HTR-8/SVneo (cell line): ENCODE data around the gene POLD1.
"Not testable (repeated sequence)": the region's sequence is repeated elsewhere in the genome, so short reads cannot be mapped to it uniquely, and the experiment has no call there.

Source experiments
- DNase-seq: peaks from one replicate; pipeline ENCODE4 v3.0.0; 2011; ENCODE audit warnings: low spot score, mixed read lengths; ENCODE audit not compliant: insufficient read length
- FAIRE-seq: peaks from 2 replicates; lab custom pipeline; 2011; peaks lifted over from hg19 to GRCh38; lab: Jason Lieb, UNC

POLD1 gene

DNA sequence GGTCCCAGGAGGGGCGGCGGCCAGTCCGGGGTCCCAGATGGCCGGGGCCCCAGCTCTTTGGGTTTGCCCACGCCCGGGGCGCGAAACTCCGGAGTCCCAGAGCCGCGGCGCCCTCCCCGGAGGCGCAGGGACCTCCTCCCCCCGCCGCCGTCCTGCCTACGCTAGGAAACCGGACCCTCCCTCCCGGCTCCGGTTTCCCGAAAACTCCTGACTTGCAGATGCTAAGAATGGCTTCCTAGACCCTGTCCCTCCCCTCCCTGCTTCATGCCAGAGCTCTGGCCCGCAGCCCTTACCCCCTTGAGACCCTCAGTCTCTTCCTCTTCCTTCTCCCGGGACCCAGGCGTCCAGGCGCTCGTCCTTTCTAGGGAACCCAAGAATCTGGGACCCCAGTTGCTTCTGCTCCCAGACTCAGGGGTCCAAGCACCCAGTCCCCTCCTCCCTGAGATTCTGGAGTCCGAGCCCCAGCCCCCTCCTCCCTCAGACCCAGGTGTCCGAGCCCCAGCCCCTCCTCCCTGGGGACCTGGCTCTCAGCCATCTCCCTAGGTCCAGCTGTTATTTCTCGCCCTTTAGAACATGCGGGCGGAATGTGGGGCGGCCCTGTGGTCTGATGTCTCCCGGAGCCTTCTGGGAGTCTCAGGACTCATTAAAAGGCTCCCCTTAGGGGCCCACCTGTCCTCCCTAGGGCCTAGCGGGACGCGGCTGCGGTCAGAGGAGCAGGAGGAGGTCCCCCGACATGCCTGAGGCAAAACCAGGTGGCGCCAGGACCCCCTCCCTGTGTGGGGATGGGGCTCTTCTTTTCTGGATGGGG is 48.3 kb downstream of the POLD1 start, which contains the start of gene MYBPC2:
MYBPC2 (plus strand) TSS at position 672 of the 808 bp plus-strand sequence; CDS start at position 734, 62 bp downstream.
- no peak for DNase-seq
- no peak for FAIRE-seq

DNA sequence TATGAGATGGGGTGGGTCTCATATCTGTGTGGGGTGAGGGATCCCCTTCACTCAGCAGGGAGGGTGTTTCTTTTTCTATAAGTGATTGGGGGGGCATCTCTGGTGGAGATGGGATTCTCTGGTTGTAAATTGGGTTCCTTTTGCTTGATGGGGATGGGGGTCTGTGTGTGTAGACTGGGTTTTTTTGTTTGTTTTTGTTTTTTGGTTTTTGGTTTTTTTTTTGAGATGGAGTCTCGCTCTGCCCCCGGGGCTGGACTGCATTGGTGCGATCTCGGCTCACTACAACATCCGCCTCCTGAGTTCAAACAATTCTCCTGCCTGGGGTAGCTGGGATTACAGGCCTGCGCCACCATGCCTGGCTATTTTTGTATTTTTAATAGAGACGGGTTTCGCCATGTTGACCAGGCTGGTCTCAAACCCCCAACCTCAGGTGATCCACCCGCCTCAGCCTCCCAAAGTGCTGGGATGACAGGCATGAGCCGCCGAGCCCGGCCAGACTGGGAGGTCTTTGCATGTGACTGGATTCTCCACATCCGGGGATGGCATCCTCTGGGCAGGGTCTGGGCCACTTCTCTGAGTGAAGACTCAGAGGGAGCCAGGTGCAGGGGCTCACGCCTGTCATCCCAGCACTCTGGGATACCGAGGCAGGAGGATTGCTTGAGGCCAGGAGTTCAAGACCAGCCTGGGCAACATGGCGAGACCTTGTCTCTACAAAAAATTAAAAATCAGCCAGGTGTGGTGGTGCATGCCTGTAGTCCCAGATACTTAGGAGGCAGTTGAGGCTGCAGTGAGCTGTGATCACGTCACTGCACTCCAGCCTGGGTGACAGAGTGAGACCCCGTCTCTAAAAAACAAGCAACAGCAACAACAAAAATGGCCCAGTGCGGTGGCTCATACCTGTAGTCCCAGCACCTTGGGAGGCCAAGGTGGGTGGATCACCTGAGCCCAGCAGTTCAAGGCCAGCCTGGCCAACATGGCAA is 49.3 kb downstream of the POLD1 start:
- no peak for FAIRE-seq
- no peak for DNase-seq

DNA sequence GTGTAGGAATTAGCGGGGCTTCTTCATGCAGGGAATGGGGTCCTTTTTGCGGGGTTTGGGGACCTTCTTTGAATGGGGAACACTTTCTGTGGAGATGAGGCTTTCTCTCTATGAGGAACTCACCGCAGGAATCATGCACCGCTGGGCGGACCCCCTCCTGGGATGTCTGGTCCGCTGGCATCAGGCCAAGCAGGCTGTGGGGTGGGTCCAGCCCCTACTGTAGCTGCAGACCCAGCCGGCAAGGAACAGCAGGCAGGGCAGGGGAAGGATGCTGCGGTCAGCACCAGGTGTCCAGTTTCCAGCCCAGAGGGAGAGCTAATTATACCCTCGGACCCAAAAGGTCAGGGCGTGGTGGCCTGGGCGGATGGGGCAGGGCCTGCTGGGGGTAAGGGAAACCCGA is 50.4 kb downstream of the POLD1 start:
- no peak for DNase-seq
- no peak for FAIRE-seq

DNA sequence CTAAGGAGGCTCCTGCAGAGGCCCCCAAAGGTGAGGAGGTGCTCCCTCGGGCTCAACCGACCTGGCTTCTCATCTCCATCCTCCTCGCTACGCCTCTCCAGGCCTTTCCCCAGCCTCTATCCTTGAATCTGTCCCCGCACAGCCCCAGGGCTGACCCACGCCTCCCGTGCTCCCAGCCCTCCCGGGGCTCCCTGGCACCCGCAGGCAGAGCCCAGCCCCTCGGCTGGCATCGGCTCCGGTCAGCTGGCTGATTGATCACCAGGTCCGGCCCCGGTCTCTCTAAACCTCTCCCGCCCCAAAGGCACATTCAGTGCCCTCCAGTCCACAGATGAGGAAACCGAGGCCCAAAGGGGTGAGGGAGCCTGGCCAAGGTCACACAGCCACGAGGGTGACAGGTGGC is 51.1 kb downstream of the POLD1 start:
- no peak for DNase-seq
- FAIRE-seq: no peak

DNA sequence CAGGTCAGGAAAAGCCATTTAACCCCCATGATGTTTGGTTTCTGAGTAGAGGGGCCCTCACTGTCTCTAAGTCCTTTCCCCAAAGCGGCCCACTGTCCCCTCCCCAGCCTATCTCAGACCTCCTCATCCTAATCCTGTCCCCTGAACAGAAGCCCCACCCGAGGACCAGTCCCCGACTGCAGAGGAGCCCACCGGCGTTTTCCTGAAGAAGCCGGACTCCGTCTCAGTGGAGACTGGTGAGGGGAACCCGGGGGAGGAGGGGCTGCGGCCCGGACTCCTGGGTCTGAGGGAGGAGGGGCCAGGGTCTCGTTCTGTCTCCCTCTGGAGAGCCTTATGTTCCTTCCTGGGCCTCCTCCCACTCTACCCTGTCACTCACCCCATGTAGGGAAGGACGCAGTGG is 51.5 kb downstream of the POLD1 start:
- FAIRE-seq (no peak), DNase-seq (no peak)

DNA sequence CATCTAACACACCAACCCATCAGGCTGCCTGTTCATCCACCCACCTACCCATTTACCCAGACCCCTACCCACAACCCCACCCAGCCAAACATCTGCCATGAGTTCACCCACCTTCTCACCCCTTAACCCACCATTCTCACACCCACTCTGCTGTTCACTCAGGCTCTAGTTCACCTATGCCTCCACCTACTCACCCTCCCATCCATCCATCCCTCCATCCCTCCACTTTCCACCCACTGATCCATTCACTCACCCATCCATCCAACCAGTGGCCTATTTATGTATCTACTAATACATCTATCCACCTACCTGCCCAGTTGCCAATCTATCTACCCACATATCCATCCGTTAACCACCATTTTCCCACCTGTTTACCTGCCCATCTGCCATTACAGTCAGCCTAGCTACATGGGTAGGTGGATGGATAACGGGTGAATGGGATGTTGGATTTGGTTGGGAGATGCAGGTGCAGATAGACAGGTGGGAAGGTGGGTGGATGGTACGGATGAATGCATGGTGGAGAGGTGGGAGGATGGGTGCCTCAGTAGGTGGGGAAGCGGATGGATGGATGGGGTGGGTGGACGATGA is 53.8 kb downstream of the POLD1 start:
- FAIRE-seq (no peak), DNase-seq (no peak)

DNA sequence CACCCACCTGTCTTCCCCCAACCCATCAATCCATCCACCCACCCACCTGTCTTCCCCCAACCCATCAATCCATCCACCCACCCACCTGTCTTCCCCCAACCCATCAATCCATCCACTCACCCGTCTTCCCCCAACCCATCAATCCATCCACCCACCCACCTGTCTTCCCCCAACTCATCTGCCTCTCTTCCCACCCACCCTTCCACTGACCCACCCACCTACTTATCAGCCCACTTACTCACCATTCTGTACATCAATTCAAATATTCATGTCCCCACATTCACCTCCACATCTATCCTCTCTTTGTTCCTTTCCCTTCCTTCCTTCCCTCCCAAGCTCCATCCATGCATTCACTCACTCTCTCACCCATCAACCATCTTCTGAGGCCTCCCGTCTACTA is 55.0 kb downstream of the POLD1 start:
- not testable (repeated sequence) for FAIRE-seq, DNase-seq

DNA sequence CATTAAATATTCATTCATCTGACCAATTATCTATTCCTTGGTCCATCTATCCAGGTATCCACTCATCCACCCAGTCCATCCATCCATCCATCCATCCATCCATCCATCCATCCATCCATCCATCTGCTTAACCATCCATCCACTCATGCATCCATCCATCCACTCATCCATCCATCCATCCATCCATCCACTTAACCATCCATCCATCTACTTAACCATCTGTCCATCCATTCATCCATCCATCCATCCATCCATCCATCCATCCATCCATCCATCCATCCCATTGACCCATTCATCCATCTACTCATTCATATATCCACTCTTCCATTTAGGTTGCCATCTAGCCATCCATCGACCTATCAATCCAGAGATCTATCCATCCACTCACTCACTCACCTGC is 59.9 kb downstream of the POLD1 start:
- no peak for DNase-seq
- no peak for FAIRE-seq

DNA sequence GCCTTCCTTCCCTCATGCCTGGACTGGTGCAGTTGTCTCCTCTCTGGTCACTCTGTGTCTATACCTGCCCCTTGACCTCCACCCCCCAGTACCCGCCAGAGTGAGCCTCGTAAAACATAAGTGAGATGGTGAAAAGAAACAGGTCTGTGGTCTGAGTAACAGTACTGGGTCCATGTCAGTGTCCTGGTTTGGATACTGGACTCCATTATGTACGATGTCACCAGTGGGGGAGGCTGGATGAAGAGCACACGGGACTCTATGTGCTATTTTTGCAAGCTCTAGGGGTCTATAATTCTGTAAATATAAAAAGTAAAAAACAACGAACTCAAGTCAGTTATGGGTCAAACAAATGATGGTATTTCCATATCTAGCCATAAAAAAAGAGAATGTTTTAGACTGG is 62.9 kb downstream of the POLD1 start:
- no peak for FAIRE-seq
- DNase-seq: no peak

DNA sequence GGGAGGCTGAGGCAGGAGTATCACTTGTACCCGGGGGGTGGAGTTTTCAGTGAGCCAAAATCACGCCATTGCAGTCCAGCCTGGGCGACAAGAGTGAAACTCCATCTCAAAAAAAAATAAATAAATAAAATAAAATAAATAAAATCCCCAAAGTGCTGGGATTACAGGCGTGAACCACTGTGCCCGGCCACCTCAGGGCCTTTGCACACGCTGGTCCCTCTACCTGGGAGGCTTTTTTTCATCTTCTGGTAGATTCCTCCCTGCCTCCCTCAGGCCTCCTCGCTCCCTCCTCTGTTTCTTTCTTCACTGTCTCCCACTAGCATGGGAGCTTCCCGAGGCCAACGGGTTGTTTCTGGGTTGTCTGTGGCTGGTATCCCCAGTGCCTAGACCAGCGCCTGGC is 63.6 kb downstream of the POLD1 start:
- FAIRE-seq (no peak), DNase-seq (no peak)

DNA sequence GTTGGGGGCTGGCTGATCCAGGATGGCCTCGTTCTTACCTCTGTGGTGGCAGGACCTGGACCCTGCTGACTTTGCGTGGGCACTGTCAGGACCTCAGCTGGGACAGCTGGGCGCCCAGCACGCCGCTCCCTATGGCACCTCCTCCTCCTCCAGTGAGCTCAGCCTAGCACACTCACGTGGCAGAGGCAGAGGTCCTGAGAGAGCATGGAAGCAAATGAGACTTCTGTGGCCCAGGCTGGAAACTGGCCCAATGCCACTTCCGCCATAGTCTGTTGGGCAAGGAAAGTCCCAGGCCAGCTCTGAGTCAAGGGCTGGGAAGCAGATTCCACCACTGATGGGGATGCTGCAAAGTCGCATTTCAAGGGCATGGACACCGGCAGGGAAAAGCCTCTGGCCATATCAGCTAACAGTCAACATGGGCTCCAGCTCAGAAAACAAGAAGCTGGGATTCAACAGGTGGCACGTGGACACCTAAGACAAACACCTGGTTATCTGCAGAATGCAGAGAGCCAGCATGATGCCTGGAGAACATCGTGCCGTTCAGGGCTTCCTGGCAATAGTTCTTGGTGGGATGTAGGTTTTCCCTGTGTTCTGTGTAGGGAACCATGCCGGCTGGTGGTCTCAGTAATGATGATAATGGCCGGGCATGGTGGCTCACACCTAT is 65.2 kb downstream of the POLD1 start:
- FAIRE-seq: peak; percentile 38
- no peak for DNase-seq

DNA sequence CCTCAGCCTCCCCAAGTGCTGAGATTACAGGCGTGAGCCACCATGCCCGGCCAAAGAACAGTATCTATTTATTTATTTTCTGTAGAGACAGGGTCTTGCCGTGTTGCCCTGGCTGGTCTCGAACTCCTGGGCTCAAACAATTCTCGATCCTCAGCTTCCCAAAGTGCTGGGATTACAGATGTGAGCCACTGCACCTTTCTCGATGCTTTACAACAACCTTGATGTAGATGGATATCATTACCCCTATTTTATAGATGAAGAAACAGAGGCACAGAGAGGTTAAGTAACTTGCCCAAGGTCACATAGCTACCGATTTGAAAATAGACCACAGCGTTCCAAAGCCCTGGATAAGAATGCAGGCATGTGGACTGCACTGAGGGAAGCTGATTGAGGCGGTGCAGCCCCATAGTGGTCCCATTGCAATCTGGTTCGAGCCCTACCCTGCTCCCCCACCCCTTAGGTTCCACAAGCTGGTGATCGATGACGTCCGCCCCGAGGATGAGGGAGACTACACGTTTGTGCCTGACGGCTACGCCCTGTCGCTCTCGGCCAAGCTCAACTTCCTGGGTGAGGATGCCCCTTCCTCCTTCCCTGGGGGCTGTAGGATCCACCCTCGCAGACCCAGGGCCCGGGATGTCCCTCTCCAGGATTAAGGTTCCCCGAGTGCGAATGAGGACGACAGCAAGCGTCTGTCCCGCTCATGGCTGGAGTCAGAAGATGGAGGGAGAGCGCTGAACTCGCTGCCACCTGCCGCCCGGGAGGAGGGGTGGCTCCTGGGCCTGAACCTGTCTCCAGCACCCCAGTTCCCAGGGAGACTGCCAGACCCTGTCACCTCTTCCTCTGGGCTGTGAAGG is 66.4 kb downstream of the POLD1 start:
- FAIRE-seq (no peak), DNase-seq (no peak)

DNA sequence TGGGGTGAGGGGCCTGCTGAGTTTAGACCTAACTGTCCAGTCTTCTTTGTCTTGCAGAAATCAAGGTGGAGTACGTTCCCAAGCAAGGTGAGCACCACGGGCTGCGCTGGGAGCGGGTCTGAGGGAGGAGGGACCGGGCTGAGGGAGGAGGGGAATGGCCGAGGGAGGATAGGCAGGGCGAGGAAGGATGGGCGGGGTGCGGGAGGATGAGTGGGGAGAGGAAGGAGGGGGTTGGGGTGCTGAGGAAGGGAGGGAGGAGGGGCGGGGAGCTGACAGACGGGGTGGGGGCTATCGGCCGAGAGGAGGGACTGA is 67.0 kb downstream of the POLD1 start:
- FAIRE-seq: no peak
- no peak for DNase-seq

DNA sequence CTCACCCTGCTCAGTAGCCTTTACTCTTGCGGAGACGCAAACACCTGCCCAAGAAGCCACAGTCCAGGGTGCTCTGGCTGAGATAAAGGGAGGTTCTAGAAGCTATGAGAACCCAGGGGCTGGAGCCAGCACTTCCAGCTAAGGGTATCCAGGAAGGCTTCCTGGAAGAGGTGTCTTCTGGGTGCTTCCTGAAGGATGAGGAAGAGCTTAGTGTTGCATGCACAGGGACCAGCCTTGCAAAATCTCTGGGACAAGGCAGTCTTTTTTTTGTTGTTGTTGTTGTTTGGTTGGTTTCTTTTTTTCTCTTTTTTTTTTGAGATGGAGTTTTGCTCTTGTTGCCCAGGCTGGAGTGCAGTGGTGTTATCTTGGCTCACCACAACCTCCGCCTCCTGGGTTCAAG is 69.1 kb downstream of the POLD1 start:
- DNase-seq: no peak
- no peak for FAIRE-seq

DNA sequence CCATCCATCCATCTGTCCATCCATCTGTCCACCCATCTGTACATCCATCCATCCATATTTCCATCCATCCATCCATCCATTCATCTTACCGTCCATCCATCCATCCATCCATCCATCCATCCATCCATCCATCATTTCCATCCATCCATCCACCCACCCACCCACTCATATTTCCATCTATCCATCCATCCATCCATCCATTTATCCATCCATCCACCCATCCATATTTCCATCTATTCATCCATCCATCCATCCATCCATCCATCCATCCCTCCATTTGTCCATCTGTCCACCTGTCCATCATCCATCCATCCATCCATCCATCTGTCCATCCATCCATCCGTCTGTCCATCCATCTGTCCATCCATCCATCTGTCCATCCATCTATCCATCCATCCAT is 71.8 kb downstream of the POLD1 start:
- DNase-seq (no peak), FAIRE-seq (no peak)

DNA sequence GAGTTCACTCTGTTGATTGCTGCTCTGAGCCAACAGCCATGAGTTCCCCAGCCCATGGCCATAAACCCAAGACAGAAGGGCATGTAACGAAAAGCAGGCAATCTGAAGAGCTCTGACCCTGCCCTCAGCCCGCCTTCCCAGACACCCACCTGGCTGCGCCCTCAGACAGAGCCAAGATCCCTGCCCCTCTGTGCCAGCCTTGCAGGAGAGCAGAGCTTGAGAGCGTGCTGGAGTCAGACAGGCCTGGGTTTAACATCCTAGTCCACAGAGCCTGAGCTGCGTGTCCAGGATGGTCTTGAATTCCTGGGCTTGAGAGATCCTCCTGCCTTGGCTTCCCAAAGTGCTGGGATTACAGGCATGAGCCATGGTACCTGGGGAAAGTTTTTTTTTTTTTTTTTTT is 73.2 kb downstream of the POLD1 start:
- DNase-seq (no peak), FAIRE-seq (no peak)

DNA sequence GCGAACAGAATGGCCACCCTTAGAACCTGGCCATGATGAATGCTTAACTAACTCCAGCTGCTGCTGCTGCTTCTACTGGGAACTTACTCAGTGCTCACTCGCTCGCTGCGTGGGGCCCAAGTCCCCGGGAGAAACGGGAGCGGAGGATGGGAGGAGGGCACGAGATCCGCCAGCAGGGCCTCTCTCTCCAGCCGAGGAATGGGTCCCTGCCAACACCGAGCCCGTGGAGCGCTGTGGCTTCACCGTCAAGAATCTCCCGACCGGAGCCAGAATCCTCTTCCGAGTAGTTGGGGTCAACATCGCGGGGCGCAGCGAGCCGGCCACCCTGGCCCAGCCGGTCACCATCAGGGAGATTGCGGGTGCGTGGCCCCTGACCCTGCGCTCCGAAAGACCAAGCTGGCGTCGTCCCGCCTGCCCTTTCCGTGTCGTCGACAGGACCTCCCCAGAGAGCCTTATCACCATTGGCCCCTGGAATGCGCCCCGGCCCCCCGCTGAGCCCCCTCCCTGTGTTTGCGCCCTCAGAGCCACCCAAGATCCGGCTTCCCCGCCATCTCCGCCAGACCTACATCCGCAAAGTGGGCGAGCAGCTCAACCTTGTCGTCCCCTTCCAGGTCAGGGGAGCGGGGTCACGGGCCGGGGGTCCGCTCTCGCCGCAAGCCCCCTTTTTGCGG is 74.4 kb downstream of the POLD1 start:
- FAIRE-seq (no peak), DNase-seq (no peak)

DNA sequence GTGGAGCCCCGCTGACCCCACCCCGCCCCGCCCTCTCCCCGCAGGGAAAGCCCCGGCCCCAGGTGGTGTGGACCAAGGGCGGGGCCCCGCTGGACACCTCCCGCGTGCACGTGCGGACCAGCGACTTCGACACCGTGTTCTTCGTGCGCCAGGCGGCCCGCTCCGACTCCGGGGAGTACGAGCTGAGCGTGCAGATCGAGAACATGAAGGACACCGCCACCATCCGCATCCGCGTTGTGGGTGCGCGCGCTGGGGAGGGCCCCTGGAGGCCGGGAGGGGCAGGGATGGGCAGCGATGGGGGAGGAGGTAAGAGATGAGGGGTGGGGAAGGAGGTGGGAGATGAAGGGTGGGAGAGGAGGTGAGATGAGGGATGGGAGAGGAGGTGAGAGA is 74.9 kb downstream of the POLD1 start:
- no peak for FAIRE-seq
- no peak for DNase-seq

DNA sequence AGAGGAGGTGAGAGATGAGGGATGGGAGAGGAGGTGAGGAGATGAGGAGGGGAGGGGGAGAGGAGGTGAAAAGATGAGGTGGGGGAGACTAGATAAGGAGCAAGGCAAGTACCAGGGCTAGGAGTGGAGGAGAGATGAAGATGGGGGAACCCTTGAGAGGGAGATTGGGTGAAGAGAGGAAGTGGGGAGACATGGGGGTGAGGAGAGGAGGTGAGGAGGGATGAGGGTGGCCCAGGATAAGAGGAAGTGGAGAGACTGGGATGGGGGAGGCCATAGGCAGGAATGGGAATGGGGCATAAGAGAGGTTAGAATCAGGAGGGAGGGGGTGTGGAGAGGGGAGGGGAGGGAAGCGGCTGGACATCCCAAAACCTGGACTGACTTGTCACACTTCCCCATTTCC is 75.5 kb downstream of the POLD1 start:
- FAIRE-seq (no peak), DNase-seq (no peak)
